GM06990 (cell line): ENCODE data around the gene TFAM.

Experiments
- DNase-seq: peaks from one replicate; pipeline ENCODE4 v3.0.0-alpha.2; 2011; ENCODE audit not compliant: insufficient read length; ENCODE audit errors: extremely low read depth
- H3K27me3 ChIP-seq: replicated peaks from 2 replicates; pipeline ENCODE4 v1.6.0; 2011; ENCODE audit warnings: low read length; ENCODE audit not compliant: control insufficient read depth, insufficient read depth
- H3K36me3 ChIP-seq: 2 replicates; pipeline ENCODE4 v1.5.1; 2011; ENCODE audit warnings: low read length; ENCODE audit not compliant: control insufficient read depth, insufficient read depth
- H3K4me3 ChIP-seq: replicated peaks from 2 replicates; pipeline ENCODE4 v1.5.1; 2011; ENCODE audit warnings: low read depth, mild to moderate bottlenecking, control low read depth, low read length
- CTCF ChIP-seq: IDR thresholded peaks from 2 replicates; pipeline ENCODE4 v1.5.1; 2011; ENCODE audit warnings: low read length, control low read depth, mild to moderate bottlenecking, inconsistent platforms; ENCODE audit not compliant: insufficient read depth, poor library complexity, severe bottlenecking

TFAM gene

GRCh38 chr10:58382489-58382995 is 2.7 kb upstream of the TFAM start:
- DNase-seq = no peak
- TF ChIP-seq CTCF = no peak
- Histone ChIP-seq H3K4me3 (no peak overlapping the region), H3K36me3 (no peaks in the 10 kb centered on the region), H3K27me3 (no peaks in the 10 kb centered on the region)

DNA sequence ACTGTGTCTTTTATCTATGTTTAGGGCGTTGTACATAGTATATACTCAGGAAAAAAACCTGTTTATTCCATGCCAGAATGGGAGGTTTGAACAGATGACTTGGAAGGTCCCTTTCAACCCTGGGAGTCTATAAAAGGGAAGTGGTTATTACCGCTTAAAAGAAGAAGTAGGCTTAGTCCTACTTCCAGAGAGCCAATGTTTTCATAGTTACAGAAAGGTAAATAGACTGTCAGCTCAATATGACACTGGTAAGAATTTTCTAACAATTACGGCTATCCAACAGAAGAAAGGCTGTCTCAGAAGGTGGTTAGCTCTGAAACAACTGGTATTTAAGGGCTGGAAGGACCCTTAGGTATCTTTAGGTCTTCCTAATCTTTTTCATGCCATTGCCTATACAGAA is 1.1 kb upstream of the TFAM start:
- no peaks in the 10 kb centered on the region; the same call in 1 of the 2 replicates for H3K36me3 ChIP-seq
- H3K4me3 ChIP-seq = peak overlapping the region; percentile 99
- no peaks in the 10 kb centered on the region for H3K27me3 ChIP-seq
- TF ChIP-seq CTCF = no peak
- peak; percentile 32 for DNase-seq

GRCh38 chr10:58384544-58384998 is 639 bp upstream of the TFAM start:
- no peak for TF ChIP-seq CTCF
- no peaks in the 10 kb centered on the region for H3K27me3 ChIP-seq
- H3K4me3 ChIP-seq = peak overlapping the region; percentile 99
- peak; percentile 6 for DNase-seq
- H3K36me3 ChIP-seq = peaks cover 2% of the 10 kb centered on the region

GRCh38 chr10:58385784-58386112 is 538 bp downstream of the TFAM start:
- peaks cover 2% of the 10 kb centered on the region for H3K36me3 ChIP-seq
- no peak for DNase-seq
- H3K27me3 ChIP-seq = no peaks in the 10 kb centered on the region
- peak overlapping the region; percentile 99 for H3K4me3 ChIP-seq
- TF ChIP-seq CTCF = no peak

DNA sequence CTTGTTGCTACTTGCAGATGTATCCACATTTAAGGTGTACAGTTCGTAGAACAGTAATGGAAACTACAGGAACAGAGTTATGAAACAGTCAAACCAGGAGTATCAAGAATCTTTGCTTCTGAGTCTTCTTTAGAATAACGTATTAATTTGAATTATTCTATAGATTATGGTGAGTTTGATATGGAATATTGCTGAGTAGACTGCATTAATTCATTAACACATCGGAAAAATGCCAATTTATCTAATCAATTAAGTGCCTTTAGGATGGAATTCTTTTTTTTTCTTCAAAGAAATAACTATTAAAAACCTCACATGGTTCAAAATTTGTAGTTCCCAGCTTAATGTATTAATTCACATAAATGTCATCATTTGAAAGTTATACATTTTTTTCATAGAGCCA is 3.8 kb downstream of the TFAM start:
- TF ChIP-seq CTCF = no peak
- peaks cover 2% of the 10 kb centered on the region for H3K36me3 ChIP-seq
- DNase-seq = no peak
- no peaks in the 10 kb centered on the region for H3K27me3 ChIP-seq
- H3K4me3 ChIP-seq = no peak overlapping the region

DNA sequence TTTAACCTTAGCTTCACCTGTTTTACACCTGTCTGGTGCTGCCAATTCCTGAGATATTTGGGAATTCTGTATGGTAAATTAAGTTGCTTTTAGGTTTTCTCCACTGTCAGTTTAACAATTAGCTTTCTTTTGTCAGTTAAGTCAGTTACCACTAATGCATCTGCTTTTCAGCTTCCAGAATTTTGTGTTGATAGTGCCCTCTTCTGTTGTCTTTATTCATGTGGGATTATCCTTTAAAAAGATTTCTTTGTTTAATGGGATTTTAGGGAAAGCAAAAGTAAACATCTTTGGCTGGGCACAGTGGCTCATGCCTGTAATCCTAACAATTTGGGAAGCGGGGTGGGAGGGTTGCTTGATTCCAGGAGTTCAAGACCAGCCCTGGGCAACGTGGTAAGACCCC is 8.1 kb downstream of the TFAM start:
- H3K27me3 ChIP-seq = no peaks in the 10 kb centered on the region
- H3K4me3 ChIP-seq = no peak overlapping the region
- DNase-seq = no peak
- TF ChIP-seq CTCF = no peak
- H3K36me3 ChIP-seq = peaks cover 5% of the 10 kb centered on the region
